Measurements from ENCODE around the gene EQTN.

- no peak for TF ChIP-seq SMC3 (IDR thresholded peaks at IDR 0.05)
- no peak for TF ChIP-seq CTCF (IDR thresholded peaks at IDR 0.05)
- no peak for TF ChIP-seq POLR2A (IDR thresholded peaks at IDR 0.05; ENCODE audit: low read length)
- TF ChIP-seq MAFK (IDR thresholded peaks at IDR 0.05; ENCODE audit: partially characterized antibody), result no peak
- TF ChIP-seq REST (IDR thresholded peaks at IDR 0.05), result no peak
- TF ChIP-seq MAX (IDR thresholded peaks at IDR 0.05), result no peak
- no peak for TF ChIP-seq ZFP36 (IDR thresholded peaks at IDR 0.05; ENCODE audit: borderline replicate concordance, partially characterized antibody)
- no peak for TF ChIP-seq BHLHE40 (IDR thresholded peaks at IDR 0.05; ENCODE audit: low read depth, low read length)
- no peak for TF ChIP-seq HEYL (CRISPR knock-in tag; IDR thresholded peaks at IDR 0.05)
- no peak for TF ChIP-seq GATA3 (IDR thresholded peaks at IDR 0.05; ENCODE audit: borderline replicate concordance)
- no peak for TF ChIP-seq EP300 (IDR thresholded peaks at IDR 0.05)
- no peak for TF ChIP-seq E2F6 (IDR thresholded peaks at IDR 0.05; ENCODE audit: borderline replicate concordance, low read depth)
- TF ChIP-seq CHD2 (IDR thresholded peaks at IDR 0.05; ENCODE audit: low read length, partially characterized antibody), result no peak
Measured at GRCh38 chr9:27273186-27273585, 23.8 kb downstream of the EQTN start.

Data from A549 (cell line).